Natural killer cell (primary cell): Measurements from ENCODE around the gene CITED1. TPM values are rescaled to one million over a fixed set of nuclear protein-coding genes. Genes with fewer than 3 reads are reported as not detected.
"Not testable (repeated sequence)": the region's sequence is repeated elsewhere in the genome, so short reads cannot be mapped to it uniquely, and the experiment has no call there.

ENCODE experiments used
- ATAC-seq, 3 donors: fragments of 150-1000 bp in 2 of 3; fragments of 200-7000 bp in 1 of 3; cut with Tn5 transposase; 1 replicate in 1 of 3; 2 replicates in 2 of 3; pipeline ENCODE4 v1.10.0; 2021; ENCODE audit warnings: mild to moderate bottlenecking in 2 of 3, moderate library complexity in 2 of 3
- DNase-seq, 2 donors: peaks; one replicate each; pipeline versions ENCODE4 v3.0.0 to v3.0.0-alpha.2; 2013 to 2021; ENCODE audit warnings: mixed read lengths in 1 of 2
- H3K27ac ChIP-seq: one replicate; pipeline ENCODE4 v1.5.1; 2013; ENCODE audit warnings: mild to moderate bottlenecking, low read length
- H3K27me3 ChIP-seq: one replicate; pipeline ENCODE4 v1.6.1; 2013; ENCODE audit warnings: low read length; ENCODE audit not compliant: control insufficient read depth, insufficient read depth
- H3K36me3 ChIP-seq: one replicate; pipeline ENCODE4 v1.6.1; 2013; ENCODE audit warnings: low read length; ENCODE audit not compliant: control insufficient read depth, insufficient read depth
- H3K4me1 ChIP-seq: one replicate; pipeline ENCODE4 v1.6.1; 2013; ENCODE audit warnings: low read length; ENCODE audit not compliant: control insufficient read depth, insufficient read depth
- H3K4me3 ChIP-seq: one replicate; pipeline ENCODE4 v1.5.1; 2013; ENCODE audit warnings: low read length
- H3K9me3 ChIP-seq: one replicate; pipeline ENCODE4 v1.6.1; 2013; ENCODE audit warnings: low read length; ENCODE audit not compliant: control insufficient read depth, insufficient read depth
- H3K27ac Mint-ChIP-seq, 2 donors: one replicate each; pipeline ENCODE4 v1.8.0; 2022; ENCODE audit warnings: mild to moderate bottlenecking in 2 of 2, mixed read lengths in 2 of 2, moderate library complexity in 1 of 2
- H3K27me3 Mint-ChIP-seq, 2 donors: one replicate each; pipeline ENCODE4 v1.8.0; 2022; ENCODE audit warnings: low read depth in 2 of 2, mixed read lengths in 2 of 2
- H3K36me3 Mint-ChIP-seq: one replicate; pipeline ENCODE4 v1.8.0; 2022; ENCODE audit warnings: mixed read lengths
- H3K4me1 Mint-ChIP-seq, 2 donors: one replicate each; pipeline ENCODE4 v1.8.0; 2022; ENCODE audit warnings: mixed read lengths in 2 of 2
- H3K4me3 Mint-ChIP-seq: one replicate; pipeline ENCODE4 v1.8.0; 2022; ENCODE audit warnings: mild to moderate bottlenecking, moderate library complexity, mixed read lengths
- H3K9me3 Mint-ChIP-seq, 2 donors: one replicate each; pipeline ENCODE4 v1.8.0; 2022; ENCODE audit warnings: mixed read lengths in 2 of 2
- WGBS: methylation state at CpG from one replicate; pipeline ENCODE4 v1.1.7; 2013; ENCODE audit warnings: missing lambda C conversion rate; ENCODE audit not compliant: insufficient coverage; 5-methylcytosine and 5-hydroxymethylcytosine counted together
- intact Hi-C: fragments of 100-400 bp; cut with micrococcal nuclease; formaldehyde crosslinking; loops from one replicate; pipeline ENCODE4 v1.14.2; 2022
- total RNA-seq, 4 donors: library from RNA; stranded (reverse); fragments of 120-200 nt in 1 of 4; gene quantifications; one replicate each; pipeline versions ENCODE4 v1.2.3 to v1.2.4, GENCODE V29; 2013 to 2022
- TF ChIP-seq, protein P1 (sequence below): fragments of 200-600 bp; IDR thresholded peaks from one replicate; pipeline ENCODE4 v1.8.0; 2022; ENCODE audit warnings: antibody characterized with exemption

CITED1 gene
- total RNA-seq, 3 donors from 2014 or later (not counting 1 experiment from before 2014, with no cell fraction given) = 0.49 TPM; not detected in 2

DNA sequence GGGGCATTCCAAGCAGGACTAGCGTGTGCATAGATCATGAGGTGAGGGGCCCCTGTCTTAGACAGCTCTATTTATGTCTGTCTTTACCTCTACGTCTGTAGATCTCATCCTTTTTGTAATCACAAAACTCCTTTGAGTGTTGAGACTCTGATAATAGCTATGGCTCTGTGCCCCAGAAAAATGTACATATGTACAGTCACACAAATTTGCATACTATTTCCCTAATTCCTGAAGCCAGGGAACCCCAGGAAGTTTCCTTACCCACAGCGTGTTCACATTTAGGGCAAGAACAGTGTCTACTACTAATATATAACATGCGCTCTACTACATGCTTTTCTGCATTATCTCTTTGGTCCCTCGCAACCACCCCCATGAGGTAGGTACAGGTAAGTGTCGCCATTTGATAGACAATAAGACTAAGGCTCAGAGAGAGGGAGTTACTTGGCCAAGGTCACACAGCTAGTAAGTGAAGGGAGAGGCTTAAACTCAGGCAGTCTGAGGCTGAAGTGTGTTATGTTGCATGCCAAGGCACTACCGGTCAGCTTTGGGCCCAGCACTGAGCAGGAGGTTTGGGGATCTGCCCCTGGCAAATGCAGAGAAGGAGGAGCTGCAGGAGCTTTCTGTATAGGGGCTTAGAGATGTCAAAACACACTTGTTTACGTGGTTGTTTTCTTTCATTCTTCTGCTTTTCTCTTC, 21.0 kb upstream of the CITED1 start:
- TF ChIP-seq, protein P1, sequence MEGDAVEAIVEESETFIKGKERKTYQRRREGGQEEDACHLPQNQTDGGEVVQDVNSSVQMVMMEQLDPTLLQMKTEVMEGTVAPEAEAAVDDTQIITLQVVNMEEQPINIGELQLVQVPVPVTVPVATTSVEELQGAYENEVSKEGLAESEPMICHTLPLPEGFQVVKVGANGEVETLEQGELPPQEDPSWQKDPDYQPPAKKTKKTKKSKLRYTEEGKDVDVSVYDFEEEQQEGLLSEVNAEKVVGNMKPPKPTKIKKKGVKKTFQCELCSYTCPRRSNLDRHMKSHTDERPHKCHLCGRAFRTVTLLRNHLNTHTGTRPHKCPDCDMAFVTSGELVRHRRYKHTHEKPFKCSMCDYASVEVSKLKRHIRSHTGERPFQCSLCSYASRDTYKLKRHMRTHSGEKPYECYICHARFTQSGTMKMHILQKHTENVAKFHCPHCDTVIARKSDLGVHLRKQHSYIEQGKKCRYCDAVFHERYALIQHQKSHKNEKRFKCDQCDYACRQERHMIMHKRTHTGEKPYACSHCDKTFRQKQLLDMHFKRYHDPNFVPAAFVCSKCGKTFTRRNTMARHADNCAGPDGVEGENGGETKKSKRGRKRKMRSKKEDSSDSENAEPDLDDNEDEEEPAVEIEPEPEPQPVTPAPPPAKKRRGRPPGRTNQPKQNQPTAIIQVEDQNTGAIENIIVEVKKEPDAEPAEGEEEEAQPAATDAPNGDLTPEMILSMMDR = no peak
- DNase-seq (no peak), ATAC-seq (no peak)
- no peak overlapping the region for H3K4me3 ChIP-seq
- Mint-ChIP-seq H3K27ac (no peak overlapping the region), H3K4me1 (no peaks in the 10 kb centered on the region), H3K27me3 (no peaks in the 10 kb centered on the region), H3K9me3 (no peaks in the 10 kb centered on the region), H3K36me3 (no peaks in the 10 kb centered on the region), H3K4me3 (no peak overlapping the region)
- intact Hi-C loops = no loop called here
- no peaks in the 10 kb centered on the region for H3K9me3 ChIP-seq
- 97% methylated on average over 6 of the region's 8 CpGs for WGBS
- no peaks in the 10 kb centered on the region for H3K36me3 ChIP-seq
- H3K27ac ChIP-seq = no peak overlapping the region
- H3K27me3 ChIP-seq = no peaks in the 10 kb centered on the region
- H3K4me1 ChIP-seq = no peaks in the 10 kb centered on the region

DNA sequence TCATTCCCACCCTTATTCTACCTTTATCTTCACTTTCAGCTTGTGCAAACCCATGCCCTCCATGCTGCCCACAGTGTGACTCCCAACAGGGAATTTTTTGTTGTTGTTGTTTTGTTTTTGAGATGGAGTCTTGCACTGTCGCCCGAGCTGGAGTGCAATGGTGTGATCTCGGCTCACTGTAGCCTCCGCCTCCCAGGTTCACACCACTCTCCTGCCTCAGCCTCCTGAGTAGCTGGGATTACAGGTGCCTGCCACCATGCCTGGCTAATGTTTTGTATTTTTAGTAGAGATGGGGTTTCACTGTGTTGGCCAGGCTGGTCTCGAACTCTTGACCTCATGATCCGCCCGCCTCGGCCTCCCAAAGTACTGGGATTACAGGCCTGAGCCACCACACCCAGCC, 13.9 kb upstream of the CITED1 start:
- no CpG with 5 or more reads among the region's 8 CpGs for WGBS
- H3K27ac Mint-ChIP-seq, H3K4me1 ChIP-seq, H3K9me3 Mint-ChIP-seq, DNase-seq, H3K27ac ChIP-seq, H3K4me3 ChIP-seq, intact Hi-C loops, H3K27me3 Mint-ChIP-seq, ATAC-seq, H3K9me3 ChIP-seq, H3K27me3 ChIP-seq, H3K4me1 Mint-ChIP-seq, H3K4me3 Mint-ChIP-seq, H3K36me3 ChIP-seq, H3K36me3 Mint-ChIP-seq: not testable (repeated sequence)

DNA sequence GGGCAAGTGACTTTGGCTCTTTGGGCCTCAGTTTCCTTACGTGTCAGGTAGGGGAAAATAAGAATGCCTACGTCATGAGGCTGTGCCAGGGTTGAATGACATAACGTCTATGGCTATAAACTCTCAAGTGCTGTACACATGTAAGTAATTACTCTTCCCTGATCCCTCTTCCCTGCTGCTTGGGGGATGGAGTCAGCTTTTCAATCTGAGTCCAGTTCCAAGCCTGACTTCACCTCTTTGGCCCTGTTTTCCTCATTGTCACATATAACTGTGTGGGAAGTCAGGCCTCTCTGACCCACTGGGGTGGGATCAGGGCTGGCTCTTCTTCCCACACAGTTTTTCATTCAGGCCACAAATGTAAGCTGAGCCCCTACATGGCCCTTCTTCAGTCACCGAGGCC, 11.4 kb upstream of the CITED1 start:
- TF ChIP-seq, protein P1 = no peak
- Histone ChIP-seq H3K27ac (no peak overlapping the region), H3K36me3 (no peaks in the 10 kb centered on the region), H3K4me1 (no peaks in the 10 kb centered on the region), H3K9me3 (no peaks in the 10 kb centered on the region), H3K27me3 (no peaks in the 10 kb centered on the region), H3K4me3 (no peak overlapping the region)
- H3K36me3 Mint-ChIP-seq = no peaks in the 10 kb centered on the region
- H3K4me1 Mint-ChIP-seq = no peaks in the 10 kb centered on the region
- H3K9me3 Mint-ChIP-seq = no peaks in the 10 kb centered on the region
- no peak overlapping the region for H3K27ac Mint-ChIP-seq
- peaks cover 0 to 13% of the 10 kb centered on the region in 2 donors for H3K27me3 Mint-ChIP-seq
- WGBS = 92% methylated on average over 2 of the region's 4 CpGs
- H3K4me3 Mint-ChIP-seq = no peak overlapping the region
- intact Hi-C loops = no loop called here
- no peak for DNase-seq
- no peak for ATAC-seq

DNA sequence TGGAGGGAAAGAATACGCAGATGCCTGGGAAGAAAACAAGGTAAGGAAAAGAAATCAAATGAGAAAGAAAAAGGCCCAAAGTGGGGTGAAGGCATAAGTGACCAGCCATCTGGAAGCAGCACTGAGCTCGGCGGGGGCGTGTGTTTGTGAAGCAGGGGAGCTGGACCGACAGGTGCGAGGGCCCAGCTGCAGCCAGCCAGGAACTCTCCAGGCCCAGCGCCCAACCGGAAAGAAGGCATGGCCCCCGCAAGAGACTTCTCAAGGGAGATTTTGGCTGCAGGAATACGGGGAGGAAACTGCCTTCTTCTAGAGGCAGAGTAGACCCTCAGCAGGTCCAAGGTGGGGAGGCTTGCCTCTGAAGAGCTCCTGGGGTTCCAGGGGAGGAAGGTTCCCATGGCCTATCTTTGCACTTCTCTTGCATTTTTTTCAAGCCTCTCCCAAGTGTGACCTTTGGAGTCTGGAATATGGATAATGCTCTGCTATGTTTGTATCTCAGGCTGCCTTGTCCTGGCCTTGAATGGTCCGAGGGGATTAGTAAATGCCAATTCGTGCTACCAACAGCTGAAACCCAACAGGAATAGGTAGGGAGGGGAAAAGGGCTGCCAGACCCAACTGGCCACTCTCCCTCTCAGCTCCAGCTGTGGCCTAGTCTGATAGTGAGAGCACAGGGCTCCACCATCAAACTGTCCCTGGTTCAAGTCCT, 10.8 kb upstream of the CITED1 start:
- TF ChIP-seq, protein P1 = no peak
- no peaks in the 10 kb centered on the region for H3K36me3 ChIP-seq
- Mint-ChIP-seq H3K27me3 (peaks cover 0 to 14% of the 10 kb centered on the region in 2 donors), H3K27ac (no peak overlapping the region), H3K4me1 (no peaks in the 10 kb centered on the region), H3K9me3 (no peaks in the 10 kb centered on the region), H3K36me3 (no peaks in the 10 kb centered on the region), H3K4me3 (no peak overlapping the region)
- H3K27me3 ChIP-seq = no peaks in the 10 kb centered on the region
- no peaks in the 10 kb centered on the region for H3K9me3 ChIP-seq
- H3K4me1 ChIP-seq = no peaks in the 10 kb centered on the region
- H3K27ac ChIP-seq = no peak overlapping the region
- no peak for ATAC-seq
- intact Hi-C loops = no loop called here
- 79% methylated on average over 12 of the region's 12 CpGs for WGBS
- DNase-seq = no peak
- H3K4me3 ChIP-seq = no peak overlapping the region
